GM18870 (cell line): ENCODE results near the gene DDAH1.

Source experiments
- ATAC-seq: cut with Tn5 transposase; IDR thresholded peaks from one replicate; pipeline ENCODE4 v1.9.1; 2021; ENCODE audit warnings: moderate library complexity; ENCODE audit not compliant: unreplicated experiment

Gene DDAH1

DNA sequence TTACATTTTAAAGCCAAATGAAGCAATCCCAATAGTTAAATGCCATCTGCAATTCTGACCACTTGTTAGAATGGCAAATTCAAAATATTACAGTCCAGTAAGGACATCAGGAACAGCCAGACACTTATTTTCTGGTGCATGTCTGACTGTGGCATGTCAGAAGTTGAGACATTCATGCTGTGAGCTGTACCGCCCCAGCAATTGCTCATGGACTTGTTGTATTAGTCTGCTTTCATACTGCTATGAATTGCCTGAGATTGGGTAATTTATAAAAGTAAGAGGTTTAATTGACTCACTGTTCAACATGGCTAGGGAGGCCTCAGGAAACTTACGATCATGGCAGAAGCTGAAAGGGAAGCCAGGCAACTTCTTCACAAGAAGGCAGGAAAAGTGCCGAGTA lies 19.1 kb downstream of the DDAH1 start:
- no peak for ATAC-seq

- ATAC-seq: no peak
Observed at GRCh38 chr1:85444381-85444780, 20.6 kb downstream of the DDAH1 start.

GRCh38 chr1:85440612-85441011 lies 24.3 kb downstream of the DDAH1 start:
- ATAC-seq: no peak

DNA sequence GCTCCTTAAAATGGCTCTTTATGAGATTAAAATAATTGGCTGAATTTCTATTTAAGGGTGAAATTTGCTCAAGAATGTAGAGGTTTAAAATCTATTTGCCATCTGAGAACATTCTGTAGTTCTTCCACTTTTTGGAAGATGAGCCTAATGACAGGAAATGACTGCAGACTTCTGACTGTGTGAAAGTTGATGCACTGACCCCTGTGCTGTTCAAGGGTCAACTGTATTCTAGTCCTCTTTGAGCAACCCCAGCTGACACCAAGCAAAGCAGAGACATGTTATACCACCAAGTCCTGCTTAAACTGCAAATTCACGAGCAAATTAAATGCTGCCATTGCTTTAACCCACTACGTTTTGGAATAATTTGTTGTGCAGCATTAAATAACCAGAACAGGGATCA lies 26.6 kb downstream of the DDAH1 start:
- no peak for ATAC-seq

GRCh38 chr1:85437139-85437538 lies 27.8 kb downstream of the DDAH1 start:
- no peak for ATAC-seq

DNA sequence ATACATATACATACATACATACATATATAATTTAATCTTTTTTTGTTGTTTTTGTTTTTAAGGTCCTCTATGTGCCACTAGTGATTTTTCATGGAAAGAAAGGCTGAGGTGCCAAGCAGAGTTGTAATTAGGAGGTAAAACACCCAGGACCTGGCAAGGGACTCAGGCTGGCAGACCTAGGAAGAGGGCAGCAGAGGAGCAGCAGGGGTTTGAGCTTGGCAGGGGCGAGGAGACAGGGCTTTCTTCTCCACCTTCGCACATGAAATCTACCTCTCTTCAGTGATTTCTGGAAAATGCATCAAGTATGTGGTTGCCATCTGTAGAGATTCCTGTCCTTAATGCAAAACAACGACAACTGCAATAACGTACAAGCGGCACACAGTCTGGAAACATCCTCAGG lies 31.9 kb downstream of the DDAH1 start:
- no peak for ATAC-seq

GRCh38 chr1:85428471-85429089 lies 36.4 kb downstream of the DDAH1 start:
- no peak for ATAC-seq

DNA sequence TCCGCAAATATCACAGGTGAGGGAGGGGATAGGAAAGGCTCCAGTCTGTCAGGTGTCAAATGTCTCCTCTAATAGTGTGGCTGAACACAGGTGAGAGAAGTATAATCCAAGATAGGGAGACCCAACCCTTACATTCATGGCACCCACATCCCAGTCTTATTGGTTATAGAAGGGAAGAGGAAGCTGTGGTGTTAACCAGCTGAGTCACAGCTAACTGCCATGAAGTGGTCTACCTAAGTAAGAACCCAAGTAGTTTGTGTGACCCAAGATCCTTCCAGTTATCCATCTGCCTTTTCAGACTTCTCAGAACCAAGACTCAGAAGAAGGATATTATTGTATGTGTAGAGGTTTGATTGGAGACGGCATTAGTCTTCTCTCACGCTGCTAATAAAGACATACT lies 37.1 kb downstream of the DDAH1 start:
- ATAC-seq: no peak

DNA sequence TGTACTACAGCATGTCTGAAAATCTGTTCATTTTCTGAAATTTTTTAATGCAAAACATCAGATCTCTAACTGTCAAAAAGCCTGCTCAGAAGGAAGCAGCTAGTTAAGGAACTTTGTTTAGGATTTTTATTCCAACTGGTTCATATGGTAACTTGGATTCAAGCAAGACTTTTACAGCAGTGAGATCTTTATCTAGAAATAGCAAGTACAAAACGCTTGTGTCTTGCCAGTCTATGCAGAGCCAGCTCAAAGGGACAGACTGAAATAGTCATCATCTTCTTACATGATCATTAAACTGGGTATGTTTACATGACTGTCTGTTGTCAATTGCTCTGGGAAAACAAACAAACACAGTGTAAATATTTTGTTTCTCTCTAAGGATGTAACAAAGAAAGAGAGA lies 37.6 kb downstream of the DDAH1 start:
- ATAC-seq: no peak

DNA sequence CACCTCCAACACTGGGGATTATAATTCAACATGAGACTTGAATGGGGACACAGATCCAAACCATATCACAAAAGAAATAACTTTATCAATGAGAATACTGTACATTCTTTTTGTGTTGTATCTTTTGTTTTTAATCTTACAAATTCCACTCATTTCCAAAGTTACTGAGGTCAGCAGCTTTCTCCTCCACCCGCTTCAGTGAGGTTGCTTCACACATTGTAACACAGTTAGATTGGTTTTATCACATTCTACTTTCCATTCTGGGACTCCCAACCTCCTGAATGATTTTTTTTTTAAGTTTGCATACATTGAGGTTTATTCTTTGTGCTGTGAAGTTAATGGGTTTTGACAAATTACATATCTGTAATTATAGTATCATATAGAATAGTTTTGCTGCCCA lies 43.8 kb downstream of the DDAH1 start:
- no peak for ATAC-seq

GRCh38 chr1:85420199-85420598 lies 44.8 kb downstream of the DDAH1 start:
- no peak for ATAC-seq

DNA sequence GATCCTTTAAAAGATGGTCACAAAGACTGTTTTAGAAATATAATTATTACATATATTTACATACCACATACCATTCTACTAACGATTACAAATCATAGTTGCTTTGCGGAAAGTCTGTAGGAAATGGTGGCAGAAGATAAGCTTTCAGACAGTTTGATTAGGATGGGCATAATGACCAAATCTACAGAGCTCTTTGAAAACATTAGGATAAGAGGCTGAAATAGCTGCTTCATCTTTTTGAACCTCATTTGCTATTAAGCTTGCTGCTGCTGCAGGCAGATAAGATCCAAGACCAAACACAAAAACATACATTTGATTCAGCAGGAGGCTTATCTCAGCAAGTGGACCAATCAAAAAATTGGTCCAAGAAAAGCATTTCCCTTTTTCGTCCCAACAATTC lies 47.1 kb downstream of the DDAH1 start:
- no peak for ATAC-seq

GRCh38 chr1:85417017-85417416 lies 47.9 kb downstream of the DDAH1 start:
- no peak for ATAC-seq

- no peak for ATAC-seq
Observed at GRCh38 chr1:85413169-85413568, 51.8 kb downstream of the DDAH1 start.

GRCh38 chr1:85411567-85412305 lies 53.2 kb downstream of the DDAH1 start:
- no peak for ATAC-seq

GRCh38 chr1:85409516-85409915 lies 55.4 kb downstream of the DDAH1 start:
- no peak for ATAC-seq

DNA sequence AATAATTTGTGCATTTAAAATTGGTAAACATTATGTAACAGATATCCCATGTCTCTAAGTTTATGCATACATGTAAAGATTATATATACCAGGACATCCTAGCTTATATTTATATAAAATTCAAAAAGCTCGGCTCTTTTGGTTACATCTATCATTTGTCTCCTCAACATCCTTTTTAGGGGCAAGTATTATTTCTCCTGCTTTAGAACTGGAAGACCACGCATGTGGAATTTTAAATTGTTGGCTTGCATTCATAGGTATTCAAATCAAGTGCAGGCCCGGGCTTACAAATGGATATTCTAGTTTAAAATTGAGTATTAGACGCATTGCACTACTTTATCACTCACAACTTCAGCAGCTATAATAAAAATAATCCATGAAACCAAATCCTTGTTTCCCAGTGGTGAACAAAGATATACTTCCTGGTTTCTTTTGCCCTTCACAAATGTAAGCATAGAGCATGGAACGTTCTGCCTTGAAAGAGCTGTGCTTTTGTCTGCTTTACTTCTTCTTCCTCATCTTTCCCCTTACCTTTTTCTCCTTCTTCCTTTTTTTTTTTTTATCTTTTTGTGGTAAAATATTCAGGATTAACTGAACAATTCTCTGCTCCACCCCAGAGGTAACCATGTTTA lies 57.1 kb downstream of the DDAH1 start:
- no peak for ATAC-seq

DNA sequence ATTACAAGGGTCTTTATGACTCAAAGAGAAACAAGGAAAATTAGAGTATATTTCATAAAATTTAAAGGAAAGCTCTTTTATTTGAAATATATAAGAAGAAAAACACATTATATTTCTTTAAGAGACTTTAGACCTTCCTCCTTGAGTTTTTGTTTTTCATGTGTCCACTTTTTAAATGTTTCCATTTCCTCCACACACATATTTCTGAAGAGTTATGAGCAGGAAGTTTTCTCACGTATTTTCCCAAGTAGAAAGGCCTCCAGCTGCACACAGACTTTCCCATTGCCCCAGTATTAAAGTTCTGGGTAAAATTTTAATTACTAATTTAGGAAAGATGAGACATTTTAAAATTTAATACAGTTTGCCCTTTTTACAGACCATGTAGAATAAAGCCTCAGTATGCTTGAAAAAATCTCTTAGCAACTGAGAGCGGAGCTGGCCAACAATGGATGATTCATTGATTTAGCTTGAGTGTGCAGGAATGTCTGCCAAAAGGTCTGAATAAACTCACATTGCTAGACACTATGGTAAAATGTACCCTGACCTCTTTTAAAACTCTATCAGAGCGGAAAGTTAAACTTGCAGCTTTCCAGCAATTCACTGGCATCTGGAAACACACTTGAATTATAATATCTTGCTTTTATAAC lies 57.9 kb downstream of the DDAH1 start:
- ATAC-seq: no peak

DNA sequence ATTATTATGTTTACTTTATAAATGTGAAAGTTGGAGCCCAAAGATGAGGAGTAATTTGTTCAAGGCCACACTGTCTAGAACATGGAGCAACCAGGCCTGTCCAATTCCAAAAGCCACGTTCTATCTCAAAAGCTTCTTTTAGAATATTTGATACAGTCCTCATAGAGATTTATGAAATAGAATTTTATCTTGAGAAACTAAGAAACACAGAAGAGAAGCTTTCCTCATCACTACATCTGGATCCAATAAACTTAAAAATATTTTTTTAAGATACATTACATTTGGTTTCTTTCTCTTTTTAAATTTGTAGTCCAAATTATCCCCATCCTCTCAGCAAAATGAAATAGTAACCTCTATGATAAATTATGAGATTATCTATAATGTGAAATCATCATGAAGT lies 58.9 kb downstream of the DDAH1 start:
- ATAC-seq: no peak

DNA sequence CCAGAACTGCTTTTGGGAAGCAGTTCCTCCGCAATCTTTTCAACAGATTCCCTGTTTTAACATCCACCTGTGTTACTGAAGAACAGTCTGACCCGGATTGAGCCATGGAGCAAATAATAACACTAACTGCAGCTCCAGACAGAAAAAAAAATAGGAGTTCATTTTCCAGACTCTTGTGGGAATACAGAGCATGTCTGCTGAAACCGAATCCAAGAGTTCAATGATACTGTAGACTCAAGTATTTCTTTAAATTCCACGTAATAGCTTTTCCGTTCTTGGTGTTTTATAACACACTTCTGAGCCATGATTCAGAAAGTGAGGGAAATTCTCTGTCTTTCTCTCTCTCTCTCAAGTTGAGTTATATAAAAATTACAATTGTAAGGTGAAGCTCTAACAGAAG lies 60.6 kb downstream of the DDAH1 start:
- no peak for ATAC-seq

DNA sequence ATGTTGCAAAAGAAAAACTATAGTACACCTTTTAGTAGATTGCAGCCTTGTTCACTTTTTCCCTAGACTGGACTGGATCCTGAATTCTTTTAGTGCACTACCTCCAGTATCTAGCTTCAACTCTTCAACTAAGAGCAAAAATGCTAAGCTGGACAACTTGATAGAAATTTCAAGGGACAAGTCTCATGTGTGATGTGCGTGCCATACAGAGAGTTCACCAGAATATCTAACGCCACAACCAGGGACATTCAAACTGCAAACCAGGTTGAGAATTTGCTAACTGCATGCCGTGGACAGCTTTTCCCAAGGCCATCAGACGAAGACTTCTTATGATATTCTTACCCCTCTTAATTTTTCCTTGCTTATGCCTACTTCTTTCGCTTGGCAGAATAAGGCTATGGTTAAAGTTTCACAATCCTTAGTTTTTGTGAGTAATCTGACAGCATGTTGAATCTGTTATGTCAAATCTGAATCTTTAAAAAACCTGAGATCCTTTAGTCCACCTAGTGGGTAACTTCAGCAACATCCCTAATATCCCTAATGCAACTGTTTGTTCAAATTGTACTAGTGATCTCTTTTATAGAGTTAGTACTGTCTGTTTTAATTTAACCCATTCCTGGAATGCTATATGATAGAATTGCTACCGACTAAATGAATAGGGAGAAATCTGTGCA lies 66.4 kb downstream of the DDAH1 start:
- no peak for ATAC-seq
